Urinary bladder (tissue), 4 donors: ENCODE data around the gene C2CD4D. TPM values are rescaled to one million over a fixed set of nuclear protein-coding genes. Genes with fewer than 3 reads are reported as not detected.
"Not testable (repeated sequence)": the region's sequence is repeated elsewhere in the genome, so short reads cannot be mapped to it uniquely, and the experiment has no call there.

Experiments
- DNase-seq: peaks from one replicate; pipeline ENCODE4 v3.0.0-alpha.2; 2015; ENCODE audit errors: extremely low spot score
- H3K27ac ChIP-seq: one replicate; pipeline ENCODE4 v1.5.1; 2013; ENCODE audit warnings: low read depth, mild to moderate bottlenecking, moderate library complexity
- H3K36me3 ChIP-seq: one replicate; pipeline ENCODE4 v1.6.1; 2013; ENCODE audit warnings: mild to moderate bottlenecking, moderate library complexity; ENCODE audit not compliant: insufficient read depth
- H3K4me1 ChIP-seq: one replicate; pipeline ENCODE4 v1.6.1; 2013; ENCODE audit warnings: mild to moderate bottlenecking, moderate library complexity; ENCODE audit not compliant: insufficient read depth
- H3K4me3 ChIP-seq: one replicate; pipeline ENCODE4 v1.5.1; 2013; ENCODE audit warnings: low read depth, low read length
- WGBS: extraction: QIAGEN DNeasy Blood & Tissue Kit; methylation state at CpG from one replicate; pipeline ENCODE4 v1.1.7; 2013; 5-methylcytosine and 5-hydroxymethylcytosine counted together
- polyA plus RNA-seq: library from polyadenylated mRNA; stranded (reverse); fragments of 200-250 nt; gene quantifications from one replicate; pipeline ENCODE4 v1.2.3, GENCODE V29; 2013
- total RNA-seq: library from RNA; depleted of rRNA; stranded (reverse); fragments of >200 nt; gene quantifications from one replicate; pipeline ENCODE4 v1.2.3, GENCODE V29; 2014
- donor health status: healthy with polysubstance abuse.
- donor health status: healthy.

C2CD4D gene
- not detected for total RNA-seq
- polyA plus RNA-seq = 0.05 TPM

DNA sequence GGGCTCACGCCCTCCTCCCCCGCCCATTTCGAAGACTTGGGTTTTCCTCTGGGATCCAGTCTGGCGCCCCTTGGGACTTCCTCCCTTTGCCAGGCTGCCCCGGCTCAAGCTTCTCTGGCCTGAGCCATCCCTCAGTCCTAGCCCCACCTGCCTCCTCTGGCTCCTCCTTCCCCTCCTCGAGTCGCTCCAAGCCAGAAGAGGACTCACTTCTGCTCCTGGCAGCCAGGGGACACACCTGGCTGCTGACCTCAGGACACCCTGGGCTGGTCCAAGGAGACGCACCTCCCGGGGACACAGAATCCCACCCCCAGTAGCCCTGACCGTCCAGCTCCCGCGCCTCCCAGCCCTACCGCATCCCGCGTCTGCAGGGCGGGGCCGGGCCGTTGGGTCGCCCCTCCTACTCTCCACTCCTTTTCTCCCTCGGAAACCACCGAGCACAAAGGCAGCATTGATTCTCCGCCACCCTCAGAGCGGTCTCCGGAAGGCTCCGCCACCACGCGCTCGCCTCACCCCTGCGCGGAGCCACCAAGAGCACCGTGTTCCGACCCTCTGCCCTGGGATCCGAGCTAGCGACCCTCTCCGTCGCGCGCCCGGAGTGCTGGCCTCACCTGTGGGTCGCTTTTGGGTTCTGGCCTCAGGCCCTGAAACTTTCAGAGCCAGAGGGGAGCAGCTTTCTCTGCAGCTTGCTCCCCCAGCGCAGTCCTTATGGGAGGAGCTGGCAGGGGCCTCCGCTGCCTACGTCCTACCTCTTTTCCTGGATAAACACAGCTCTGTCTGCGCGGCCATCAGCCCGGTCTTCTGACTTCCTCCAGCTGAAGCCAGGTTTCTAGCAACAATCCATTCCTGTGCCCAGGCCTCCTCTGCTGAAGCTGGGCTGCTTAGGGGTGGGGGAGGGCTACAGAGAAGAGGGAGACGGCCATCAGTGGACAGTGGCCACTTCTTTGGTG is at the start of gene C2CD4D:
Gene C2CD4D (minus strand): TSS at position 364 of the 947 bp plus-strand sequence. CDS start 831 bp downstream, outside the sequence.
- DNase-seq = no peak
- Histone ChIP-seq H3K4me1 (peaks cover 4% of the 10 kb centered on the region), H3K4me3 (peak within 1 kb of the TSS; percentile 48), H3K27ac (no peak within 1 kb of the TSS), H3K36me3 (no peaks in the 10 kb centered on the region)
- WGBS = 5% methylated on average over 47 of the region's 47 CpGs

DNA sequence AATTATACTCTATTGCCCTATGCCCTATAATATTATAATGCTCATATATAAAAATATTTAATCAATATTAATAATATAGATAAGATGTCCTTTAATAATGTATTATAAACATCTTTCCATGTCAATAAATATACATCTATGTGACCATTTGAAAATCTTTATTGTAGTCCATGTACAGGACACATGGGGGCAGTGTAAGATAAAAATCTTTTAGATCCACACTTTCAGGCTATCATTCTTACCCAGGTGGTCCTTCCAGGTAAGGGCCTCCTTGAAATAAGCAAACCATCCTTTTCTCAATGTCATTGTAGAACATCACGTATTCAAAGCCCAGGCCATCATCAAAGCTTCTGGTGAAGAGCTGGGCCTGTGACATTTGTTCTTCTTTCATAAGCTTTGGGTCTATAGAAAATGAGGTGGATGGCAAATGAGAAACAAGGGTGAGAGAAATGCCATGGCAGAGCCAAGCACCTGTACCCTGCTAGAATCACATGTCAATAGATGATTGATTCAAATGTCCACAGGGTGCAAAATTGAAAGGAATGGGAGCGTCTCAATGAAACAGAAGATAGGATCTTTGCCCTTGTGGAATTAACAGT is 49.5 kb upstream of the C2CD4D start:
- WGBS = 94% methylated on average over 2 of the region's 2 CpGs
- H3K4me1 ChIP-seq = no peaks in the 10 kb centered on the region
- H3K27ac ChIP-seq = no peak overlapping the region
- DNase-seq = no peak
- H3K4me3 ChIP-seq = no peak overlapping the region
- peaks cover 13% of the 10 kb centered on the region for H3K36me3 ChIP-seq

DNA sequence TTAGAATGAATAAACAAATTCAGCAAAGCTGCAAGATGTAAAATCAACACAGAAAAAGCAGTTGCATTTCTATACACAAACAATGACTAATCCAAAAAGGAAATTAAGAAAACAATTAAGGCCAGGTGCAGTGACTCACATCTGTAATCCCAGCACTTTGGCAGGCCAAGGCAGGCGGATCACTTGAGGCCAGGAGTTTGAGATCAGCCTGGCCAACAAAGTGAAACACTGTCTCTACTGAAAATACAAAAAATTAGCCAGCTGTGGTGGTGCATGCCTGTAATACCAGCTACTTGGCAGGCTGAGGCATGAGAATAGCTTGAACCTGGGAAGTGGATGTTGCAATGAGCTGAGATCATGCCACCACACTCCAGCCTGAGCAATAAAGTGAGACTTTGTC is 47.4 kb upstream of the C2CD4D start:
- no peak overlapping the region for H3K27ac ChIP-seq
- H3K36me3 ChIP-seq = peaks cover 9% of the 10 kb centered on the region
- no peak overlapping the region for H3K4me3 ChIP-seq
- no peak for DNase-seq
- WGBS = 90% methylated on average over 1 of the region's 1 CpG
- H3K4me1 ChIP-seq = no peaks in the 10 kb centered on the region

DNA sequence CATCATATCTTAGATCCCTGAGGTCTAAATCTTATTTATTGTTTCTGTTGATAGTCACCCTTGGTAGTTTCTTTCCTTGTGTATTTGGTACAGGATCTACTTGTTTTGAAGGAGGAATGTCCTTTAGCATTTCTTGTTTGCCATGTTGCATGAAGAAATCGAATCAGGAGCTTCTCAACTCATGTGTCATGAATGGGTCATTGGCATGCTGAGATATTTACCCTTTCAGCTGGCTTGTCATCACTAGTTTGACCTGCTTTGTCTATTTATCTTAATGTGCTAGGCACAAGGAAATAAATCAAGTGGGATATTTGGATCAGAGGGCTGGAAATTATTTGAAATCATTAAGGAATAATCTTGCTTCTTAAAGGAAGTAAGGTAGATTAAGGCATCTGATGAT is 45.9 kb upstream of the C2CD4D start:
- WGBS = 85% methylated on average over 1 of the region's 1 CpG
- DNase-seq = no peak
- Histone ChIP-seq H3K4me3 (no peak overlapping the region), H3K36me3 (peaks cover 2% of the 10 kb centered on the region), H3K4me1 (no peaks in the 10 kb centered on the region), H3K27ac (no peak overlapping the region)

DNA sequence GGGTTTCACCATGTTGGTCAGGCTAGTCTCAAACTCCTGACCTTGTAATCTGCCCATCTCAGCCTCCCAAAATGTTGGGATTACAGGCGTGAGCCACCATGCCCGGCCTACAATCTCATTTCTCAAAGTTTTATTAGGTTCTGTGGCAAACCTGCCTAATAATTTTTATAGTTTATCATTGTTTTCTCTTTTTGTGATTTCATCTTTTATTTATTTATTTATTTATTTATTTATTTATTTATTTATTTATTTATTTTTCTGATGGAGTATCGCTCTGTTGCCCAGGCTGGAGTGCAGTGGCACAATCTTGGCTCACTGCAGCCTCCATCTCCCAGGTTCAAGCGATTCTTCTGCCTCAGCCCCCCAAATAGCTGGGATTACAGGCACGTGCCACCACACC is 45.3 kb upstream of the C2CD4D start:
- 97% methylated on average over 5 of the region's 5 CpGs for WGBS
- H3K4me1 ChIP-seq, H3K4me3 ChIP-seq, H3K27ac ChIP-seq, H3K36me3 ChIP-seq, DNase-seq: not testable (repeated sequence)

DNA sequence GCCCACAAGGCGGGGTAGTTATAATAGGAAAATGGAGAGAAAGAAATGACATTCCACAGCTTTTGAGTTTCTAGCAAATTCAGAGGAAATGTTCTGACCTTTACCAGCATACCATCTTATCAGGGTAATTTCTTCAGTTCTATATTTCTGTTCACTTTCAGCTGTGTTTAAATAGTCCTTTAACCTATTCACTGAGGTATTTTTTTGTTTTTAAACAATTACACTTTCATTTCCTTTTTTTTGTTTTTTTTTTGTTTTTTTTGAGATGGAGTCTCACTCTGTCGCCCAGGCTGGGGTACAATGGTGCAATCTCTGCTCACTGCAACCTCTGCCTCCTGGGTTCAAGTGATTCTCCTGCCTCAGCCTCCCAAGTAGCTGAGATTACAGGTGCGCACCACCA is 44.8 kb upstream of the C2CD4D start:
- DNase-seq, H3K4me3 ChIP-seq, H3K4me1 ChIP-seq, H3K27ac ChIP-seq, H3K36me3 ChIP-seq: not testable (repeated sequence)
- WGBS = 96% methylated on average over 3 of the region's 3 CpGs

DNA sequence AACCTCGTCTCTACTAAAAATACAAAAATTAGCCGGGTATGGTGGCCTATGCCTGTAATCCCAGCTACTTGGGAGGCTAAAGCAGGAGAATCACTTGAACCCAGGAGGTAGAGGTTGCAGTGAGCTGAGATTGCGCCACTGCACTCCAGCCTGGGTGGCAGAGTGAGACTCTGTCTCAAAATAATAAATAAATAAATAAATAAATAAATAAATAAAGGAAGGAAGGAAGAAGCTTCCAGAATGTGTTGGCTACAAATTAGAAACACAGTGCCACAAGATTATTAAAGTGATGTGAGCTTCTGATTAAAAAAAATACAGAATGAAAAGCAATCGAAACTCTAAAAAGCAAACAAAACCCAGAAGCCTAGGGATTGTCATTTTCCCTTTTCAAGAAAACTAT is 44.3 kb upstream of the C2CD4D start:
- not testable (repeated sequence) for H3K27ac ChIP-seq
- 95% methylated on average over 4 of the region's 4 CpGs for WGBS

DNA sequence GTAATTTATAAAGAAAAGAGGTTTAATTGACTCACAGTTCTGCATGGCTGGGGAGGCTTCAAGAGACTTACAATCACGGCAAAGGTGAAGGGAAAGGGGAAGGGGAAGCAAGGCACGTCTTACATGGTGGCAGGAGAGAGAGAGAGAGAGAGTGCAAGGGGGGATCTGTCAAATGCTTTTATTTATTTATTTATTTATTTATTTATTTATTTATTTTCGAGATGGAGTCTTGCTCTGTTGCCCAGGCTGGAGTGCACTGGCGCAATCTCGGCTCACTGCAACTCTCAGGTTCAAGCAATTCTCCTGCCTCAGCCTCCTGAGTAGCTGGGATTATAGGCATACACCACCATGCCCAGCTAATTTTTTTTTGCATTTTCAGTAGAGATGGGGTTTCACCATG is 43.3 kb upstream of the C2CD4D start:
- H3K4me1 ChIP-seq, H3K36me3 ChIP-seq, H3K4me3 ChIP-seq, DNase-seq, H3K27ac ChIP-seq: not testable (repeated sequence)
- 97% methylated on average over 5 of the region's 5 CpGs for WGBS

More for the DNA sequence above, 44.3 kb upstream of the C2CD4D start:
- not testable (repeated sequence) for H3K4me1 ChIP-seq, DNase-seq, H3K36me3 ChIP-seq, H3K4me3 ChIP-seq

DNA sequence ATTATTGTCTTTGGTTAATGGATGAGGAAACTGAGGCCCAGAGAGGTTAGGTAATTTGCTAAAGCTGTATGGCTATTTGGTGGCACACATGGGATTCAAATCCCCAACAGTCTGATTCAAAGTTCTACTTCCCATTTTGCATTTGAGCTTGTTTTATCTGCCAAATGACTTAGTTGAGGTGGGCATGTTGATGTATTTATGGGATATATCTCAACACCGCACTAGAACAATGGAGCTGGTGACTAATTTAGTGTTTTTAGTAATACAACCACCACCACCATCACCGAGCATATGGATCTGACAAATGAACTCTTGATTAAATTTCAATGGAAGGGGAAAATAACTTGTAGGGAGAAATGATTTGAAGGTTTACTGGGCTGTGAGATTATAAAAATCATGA is 42.8 kb upstream of the C2CD4D start:
- peaks cover 2% of the 10 kb centered on the region for H3K36me3 ChIP-seq
- DNase-seq = no peak
- no peak overlapping the region for H3K4me3 ChIP-seq
- WGBS = 96% methylated on average over 2 of the region's 2 CpGs
- no peak overlapping the region for H3K27ac ChIP-seq
- no peaks in the 10 kb centered on the region for H3K4me1 ChIP-seq

DNA sequence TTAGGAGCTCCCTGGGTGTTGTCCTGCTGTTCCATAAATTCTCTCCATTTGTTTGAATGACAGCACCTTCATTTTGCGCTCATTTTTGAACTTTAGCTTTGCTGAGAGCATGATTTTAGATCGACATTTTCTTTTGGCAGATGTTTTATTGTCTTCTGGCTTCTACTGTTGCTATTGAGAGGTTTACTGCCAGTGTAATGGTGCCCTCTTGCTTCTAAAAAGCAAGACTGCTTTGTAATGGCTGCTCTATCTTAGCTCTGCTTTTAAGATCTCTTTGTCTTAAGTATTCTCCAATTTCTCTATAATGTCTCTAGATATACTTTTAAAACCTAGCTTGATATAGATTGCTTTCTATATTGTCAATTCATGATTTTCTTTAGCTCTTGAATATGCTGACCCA is 41.9 kb upstream of the C2CD4D start:
- no peak for DNase-seq
- Histone ChIP-seq H3K27ac (no peak overlapping the region), H3K4me3 (no peak overlapping the region), H3K36me3 (no peaks in the 10 kb centered on the region), H3K4me1 (no peaks in the 10 kb centered on the region)
- 49% methylated on average over 2 of the region's 2 CpGs for WGBS

DNA sequence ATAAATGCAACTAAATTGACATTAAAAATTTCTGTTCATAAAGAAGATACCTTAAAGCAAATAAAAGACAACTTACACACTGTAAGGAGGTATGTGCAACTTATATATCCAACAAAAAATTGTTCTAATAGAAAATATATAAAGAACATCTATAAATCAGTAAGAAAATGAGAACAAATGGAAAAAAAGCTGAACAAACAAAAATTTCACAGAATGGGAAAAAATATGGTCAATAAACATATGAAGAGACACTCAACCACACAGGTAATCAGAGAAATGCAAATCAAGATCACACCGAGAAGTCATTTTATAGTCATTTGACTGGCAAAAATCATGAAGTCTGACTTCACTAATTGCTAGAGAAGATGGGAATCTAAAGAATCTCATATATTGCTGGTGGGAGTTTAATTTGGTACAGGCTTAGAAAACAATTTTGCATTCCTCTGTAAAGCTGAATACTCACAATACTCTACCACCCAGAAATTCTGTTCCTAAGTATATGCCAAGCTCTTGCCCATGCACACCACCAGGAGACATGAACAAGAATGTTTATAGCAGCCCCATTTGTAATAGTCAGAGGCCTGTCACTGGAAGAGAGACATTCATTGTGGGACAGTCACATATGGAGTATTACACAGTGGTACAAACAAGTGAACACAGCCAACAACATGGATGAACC is 35.9 kb upstream of the C2CD4D start:
- WGBS = 99% methylated on average over 1 of the region's 1 CpG
- H3K4me1 ChIP-seq = no peaks in the 10 kb centered on the region
- H3K4me3 ChIP-seq = no peak overlapping the region
- no peak for DNase-seq
- H3K27ac ChIP-seq = no peak overlapping the region
- no peaks in the 10 kb centered on the region for H3K36me3 ChIP-seq

DNA sequence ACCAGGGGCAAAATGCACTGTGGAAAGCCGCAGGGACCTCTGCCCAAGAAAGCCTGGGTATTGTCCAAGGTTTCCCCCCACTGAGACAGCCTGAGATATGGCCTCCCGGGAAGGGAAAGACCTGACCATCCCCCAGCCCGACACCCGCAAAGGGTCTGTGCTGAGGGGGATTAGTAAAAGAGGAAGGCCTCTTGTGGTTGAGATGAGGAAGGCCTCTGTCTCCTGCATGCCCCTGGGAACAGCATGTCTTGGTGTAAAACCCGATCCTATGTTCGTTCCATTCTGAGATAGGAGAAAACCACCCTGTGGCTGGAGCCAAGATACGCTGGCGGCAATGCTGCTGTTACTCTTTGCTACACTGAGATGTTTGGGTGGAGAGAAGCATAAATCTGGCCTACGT is 33.2 kb upstream of the C2CD4D start:
- 59% methylated on average over 9 of the region's 9 CpGs for WGBS
- not testable (repeated sequence) for H3K4me1 ChIP-seq, H3K27ac ChIP-seq, DNase-seq, H3K4me3 ChIP-seq, H3K36me3 ChIP-seq

DNA sequence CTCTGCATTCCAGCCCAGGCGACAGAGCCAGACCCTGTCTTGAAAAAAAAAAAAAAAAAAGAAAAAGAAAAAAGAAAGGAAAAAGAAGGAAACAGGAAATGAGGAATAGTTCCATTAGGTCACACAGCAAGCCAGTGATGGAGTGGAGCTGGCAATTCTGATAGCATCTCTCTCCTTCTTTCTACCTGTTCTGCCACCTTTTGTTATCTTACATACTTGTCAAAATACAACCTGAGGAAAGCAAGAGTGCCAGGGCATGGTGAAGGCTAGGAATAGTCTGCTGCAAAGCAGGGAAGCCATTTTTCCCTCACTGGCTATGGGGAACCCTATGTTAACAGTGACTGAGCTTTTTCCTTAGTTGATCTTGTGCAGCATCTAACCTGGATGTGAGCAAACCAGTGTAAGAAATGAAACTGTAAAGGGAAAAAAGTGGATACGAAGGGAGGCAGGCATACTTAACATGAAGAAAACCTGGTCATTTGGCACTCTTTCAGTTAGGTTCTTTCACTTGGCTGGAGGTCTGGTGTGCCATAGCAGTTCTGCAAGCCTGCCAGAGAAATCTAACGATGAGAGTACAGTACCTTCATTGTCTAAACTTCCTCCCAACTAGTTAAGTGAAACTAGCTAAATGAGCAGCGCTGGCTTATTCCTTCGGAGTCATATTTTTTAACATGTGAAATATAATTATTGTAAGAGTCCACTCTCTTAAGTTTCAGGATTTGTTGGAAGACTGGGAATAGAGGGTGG is 31.8 kb upstream of the C2CD4D start:
- Histone ChIP-seq H3K4me3 (no peak overlapping the region), H3K4me1 (no peaks in the 10 kb centered on the region), H3K36me3 (no peaks in the 10 kb centered on the region), H3K27ac (no peak overlapping the region)
- DNase-seq = no peak
- WGBS = 54% methylated on average over 5 of the region's 5 CpGs
